HG02943 (cell line): ENCODE data around the gene NAV2.

Experiments used
- ATAC-seq: cut with Tn5 transposase; IDR thresholded peaks from one replicate; pipeline ENCODE4 v1.9.1; 2021; ENCODE audit warnings: mild to moderate bottlenecking, low read depth, moderate library complexity; ENCODE audit not compliant: unreplicated experiment

Gene NAV2

DNA sequence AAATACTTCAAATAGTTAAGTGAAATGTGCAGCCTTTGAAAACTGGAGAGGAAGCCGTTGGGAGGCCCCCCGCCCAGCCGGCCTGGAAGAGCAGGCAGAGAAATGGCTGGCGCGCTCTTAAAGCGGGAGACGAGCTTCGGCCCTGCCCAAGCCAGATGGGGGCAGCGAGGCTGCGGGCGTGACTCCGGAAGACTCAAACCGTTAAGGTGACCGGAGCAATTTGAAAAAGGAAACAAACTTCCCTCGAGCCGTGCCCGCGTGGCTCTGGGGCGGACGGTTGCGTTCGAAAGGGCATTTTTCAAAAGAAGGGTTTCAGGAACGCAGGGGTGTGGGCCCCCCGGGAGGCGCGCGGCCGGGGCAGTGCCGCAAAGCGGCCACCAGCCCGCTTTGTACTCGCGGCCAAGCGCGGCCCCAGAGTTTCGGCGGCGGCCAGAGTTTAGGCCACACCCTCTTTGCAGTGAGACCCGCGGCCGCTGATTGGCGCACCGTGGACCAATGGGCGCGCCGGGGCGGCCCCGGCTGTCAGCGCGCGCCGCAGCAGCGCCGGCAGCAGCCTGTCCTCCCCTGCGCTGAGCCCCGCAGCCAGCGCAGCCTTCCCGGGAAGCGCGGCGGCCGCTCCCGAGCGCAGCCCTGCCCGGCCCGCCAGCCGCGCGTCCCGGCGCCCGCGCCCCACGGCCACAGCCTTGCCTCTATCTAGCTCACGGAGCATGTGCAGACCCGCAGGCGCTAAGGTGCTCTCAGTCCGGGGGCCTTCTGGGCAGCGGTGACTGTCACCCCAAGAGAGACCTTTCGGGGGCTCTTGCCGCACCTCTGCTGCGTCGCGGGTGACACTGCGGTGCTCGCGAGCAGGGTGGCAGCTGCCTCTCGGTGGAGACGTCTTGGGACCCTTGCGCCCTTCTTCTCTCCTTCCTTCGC is at the start of gene NAV2:
Gene NAV2, plus strand, starts transcription at position 557 of the 915 bp plus-strand sequence. CDS start 859 bp downstream, outside the sequence.
- peak; percentile 97 for ATAC-seq

GRCh38 chr11:19663206-19663605 is 49.4 kb upstream of the NAV2 start:
- no peak for ATAC-seq

DNA sequence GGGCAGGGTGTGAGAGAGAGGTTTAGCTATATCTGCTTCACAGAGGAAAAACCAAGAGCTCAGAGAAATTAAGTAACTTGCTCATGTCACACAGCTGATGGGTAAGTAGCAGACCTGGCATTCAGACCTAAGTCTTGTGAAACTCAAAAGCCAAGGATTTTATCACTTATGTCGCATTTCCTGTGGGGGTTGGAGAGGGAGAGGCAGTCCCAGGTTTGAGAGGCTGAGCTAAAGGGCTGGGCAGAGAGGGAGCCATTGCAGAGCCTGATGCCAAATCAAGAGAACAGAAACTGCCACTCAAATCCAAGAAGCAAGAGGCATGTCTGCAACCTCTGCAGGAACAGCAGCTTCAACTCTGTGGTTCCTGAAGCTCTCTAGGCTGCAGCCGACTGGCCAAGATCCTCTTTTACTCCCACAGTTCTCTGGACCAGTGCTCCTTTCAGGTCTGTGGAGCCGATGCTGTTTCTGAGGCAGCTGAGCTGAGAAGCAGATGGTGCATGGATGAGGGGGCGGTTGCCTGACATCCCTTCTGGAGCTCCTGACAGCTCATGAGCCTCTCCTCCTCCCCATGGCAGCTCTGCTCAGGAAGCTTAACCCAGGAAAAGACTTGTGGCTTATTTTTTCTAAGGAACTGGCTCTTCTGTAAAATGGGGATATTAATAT is 47.6 kb upstream of the NAV2 start:
- ATAC-seq, result no peak

DNA sequence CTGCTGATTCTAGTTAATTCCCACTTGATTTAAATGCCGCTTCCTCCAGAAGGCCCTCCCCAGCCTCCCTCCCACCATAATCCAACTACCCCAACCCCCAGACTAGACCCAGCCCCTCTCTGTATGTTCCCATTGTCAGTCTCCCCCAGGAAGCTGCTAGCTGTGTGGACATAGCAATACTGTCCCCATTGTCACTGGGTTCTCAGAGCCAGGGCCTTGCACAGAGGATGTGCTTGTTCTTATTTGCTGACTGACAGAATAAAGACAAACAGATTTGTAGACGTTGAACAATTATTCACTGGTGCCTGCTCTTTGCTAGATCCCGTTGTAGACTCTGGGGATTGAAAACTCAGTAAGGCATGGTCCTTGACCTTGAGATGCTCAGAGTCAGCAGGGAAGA is 45.7 kb upstream of the NAV2 start:
- no peak for ATAC-seq

DNA sequence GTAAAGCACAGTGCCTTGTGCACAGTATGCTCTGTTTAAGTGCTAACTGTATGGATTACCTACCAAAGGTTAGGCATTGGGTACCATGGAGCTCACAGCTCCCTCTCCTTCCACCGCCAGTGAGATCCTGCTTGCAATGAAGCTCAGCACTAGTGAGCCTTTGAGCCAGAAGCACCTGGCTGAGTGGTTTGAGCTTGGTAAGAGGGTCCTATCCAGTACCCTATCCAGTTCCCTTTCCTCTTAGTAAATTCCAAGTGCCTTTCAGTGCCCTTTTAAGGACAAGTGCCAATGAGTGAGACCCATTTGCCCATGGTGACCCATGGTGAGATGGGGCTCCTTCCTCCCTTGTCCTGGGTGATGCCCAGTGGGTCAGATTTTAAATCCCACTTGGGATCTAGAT is 43.1 kb upstream of the NAV2 start:
- ATAC-seq, result no peak

GRCh38 chr11:19670030-19670791 is 42.4 kb upstream of the NAV2 start:
- no peak for ATAC-seq

GRCh38 chr11:19672586-19673206 is 39.9 kb upstream of the NAV2 start:
- no peak for ATAC-seq

- ATAC-seq, result no peak
Measured at GRCh38 chr11:19673924-19674729, 38.5 kb upstream of the NAV2 start.

- no peak for ATAC-seq
Measured at GRCh38 chr11:19674836-19675235, 37.8 kb upstream of the NAV2 start.

GRCh38 chr11:19675397-19675796 is 37.2 kb upstream of the NAV2 start:
- no peak for ATAC-seq

GRCh38 chr11:19676475-19677380 is 35.9 kb upstream of the NAV2 start:
- ATAC-seq, result no peak

- no peak for ATAC-seq
Measured at GRCh38 chr11:19677381-19678080, 35.1 kb upstream of the NAV2 start.

DNA sequence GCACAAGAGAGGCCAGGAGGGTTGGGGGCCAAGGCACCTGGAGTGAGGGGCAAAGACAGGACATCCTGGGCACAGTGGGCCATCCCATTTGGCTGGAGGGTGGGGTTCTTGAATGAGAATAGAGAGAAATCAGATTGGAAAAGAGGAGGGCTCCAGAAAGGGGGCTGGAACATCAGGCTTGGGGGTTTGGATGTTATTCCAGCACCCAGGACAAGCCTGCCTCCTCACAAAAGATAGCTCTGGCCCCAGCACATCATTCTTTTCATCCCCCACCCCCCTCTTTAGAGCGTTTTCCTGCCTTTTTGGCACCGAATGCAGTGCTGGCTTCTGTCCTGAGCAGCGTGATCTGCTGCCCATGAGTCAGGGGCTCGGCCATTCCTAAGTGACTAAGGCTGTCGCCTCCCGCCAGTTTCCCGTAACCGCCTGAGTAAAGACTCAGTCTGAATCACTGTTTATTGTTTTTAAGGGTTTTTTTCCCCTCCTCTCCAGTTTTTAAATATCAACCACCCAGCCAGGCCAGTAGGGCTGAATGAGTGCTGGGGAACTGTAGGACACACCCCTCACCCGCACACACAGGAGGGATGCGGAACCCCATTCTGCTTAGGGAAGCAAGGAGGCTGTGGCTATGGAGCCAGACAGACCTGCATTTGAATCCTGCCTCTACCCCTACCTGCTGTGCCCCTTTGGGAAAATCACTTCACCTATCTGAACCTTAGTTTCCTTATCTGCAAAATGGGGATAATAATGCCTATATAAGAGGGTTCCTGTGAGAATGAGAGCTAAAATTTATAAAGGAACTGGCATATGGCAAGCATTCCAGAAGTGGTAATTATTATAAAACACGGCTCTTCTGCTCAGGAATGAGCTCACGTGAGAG is 32.4 kb upstream of the NAV2 start:
- ATAC-seq, result no peak

DNA sequence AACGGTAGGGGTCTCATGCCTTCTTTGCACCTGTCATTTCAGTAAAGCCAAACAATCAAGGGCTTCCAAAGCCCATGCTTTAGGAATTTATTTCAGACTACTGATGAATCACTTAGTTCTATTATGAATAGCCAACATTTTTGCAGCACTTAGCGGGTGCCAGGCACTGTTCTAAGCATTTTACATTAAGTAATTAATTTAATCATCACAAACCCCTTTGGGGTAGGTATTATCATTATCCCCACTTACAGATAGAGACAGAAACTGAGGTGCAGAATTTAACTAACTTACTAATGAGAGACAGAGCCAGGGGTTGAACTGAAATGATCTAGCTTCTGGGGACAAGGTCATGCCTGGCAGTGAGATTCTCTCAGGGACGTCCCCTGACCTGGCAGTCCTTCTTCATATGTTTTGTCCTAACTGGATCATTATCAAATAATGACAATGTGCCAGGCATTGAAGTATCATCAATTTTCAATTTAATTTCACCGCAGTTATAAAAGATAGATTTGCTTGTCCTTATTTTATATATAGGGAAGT is 31.7 kb upstream of the NAV2 start:
- ATAC-seq, result no peak

DNA sequence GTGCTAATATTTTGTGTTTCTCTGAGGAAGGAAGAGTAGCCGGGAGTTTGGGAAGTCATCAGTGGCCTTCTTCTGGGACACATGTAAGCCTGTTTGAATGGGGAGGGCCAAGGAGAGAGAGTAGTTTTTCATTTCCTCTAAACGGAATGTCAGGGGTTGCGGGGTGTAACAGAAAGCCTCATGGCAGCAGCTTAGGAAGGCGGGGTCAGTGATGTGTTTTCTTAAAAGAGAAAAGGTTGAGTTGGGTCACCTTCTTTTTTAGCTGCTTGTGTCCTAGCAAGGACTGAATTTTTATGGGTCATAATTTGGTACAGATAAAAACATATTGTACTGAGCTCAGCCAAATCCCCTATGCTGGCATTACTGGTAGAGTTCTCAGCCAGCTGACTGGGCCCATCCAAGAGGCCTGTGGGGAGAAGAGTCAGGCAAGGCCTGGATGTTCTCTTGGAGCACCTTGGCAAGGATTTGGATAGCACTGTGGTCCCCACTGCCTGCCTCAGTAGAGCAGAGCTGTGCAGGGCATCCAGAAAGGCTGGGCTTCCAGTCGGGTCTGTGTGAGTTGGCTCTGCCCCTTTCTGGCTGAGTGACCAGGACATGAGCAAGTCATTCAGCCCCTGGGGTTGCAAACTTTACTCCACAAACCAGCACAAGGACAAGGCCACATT is 29.4 kb upstream of the NAV2 start:
- no peak for ATAC-seq

DNA sequence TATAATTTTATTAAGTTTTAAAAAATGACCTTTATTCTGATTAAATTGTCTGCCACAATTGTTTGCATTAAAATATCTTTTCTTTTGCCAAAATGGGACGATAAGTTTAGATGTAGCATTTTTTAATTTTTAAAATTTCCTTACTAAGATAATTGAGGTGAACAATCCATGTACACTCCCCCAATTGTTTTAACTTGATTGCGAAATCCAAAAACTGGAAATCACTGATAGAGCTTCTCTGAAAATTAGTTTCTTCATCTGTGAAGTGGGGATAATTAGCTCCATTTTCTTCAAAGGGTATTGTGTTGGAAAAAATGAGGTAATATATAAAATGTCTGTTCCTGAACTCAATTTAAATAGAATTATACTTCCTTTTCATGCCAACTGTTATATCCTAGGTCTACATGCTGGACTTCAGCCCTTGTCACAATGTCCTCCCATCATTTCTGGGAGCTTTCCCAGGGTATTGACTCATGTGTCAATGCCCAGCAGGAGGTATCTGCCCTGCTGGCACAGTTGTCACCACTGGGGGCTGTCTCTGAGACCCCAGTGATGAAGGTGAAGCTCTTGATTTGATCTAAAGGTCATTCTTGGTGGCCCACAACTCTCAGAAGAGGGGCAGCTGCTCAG is 28.7 kb upstream of the NAV2 start:
- no peak for ATAC-seq
